PC-9 (cell line): ENCODE results near the gene NDUFA9. TPM values are rescaled to one million over a fixed set of nuclear protein-coding genes. Genes with fewer than 3 reads are reported as not detected.

ENCODE experiments used
- BruUV-seq: library from RNA; stranded (reverse); fragments of 400-500 nt; replicated peaks from 2 replicates; lab custom pipeline; 2021; lab: Mats Ljungman, UMichigan
- CTCF ChIA-PET: fragments of 300-600 bp; sonication (Branson Sonifier 250); formaldehyde crosslinking; loops from one replicate; lab custom pipeline; 2022; ENCODE audit warnings: antibody characterized with exemption; lab: Charles Lee
- POLR2A ChIA-PET: fragments of 300-600 bp; sonication (Branson Sonifier 250); formaldehyde crosslinking; loops from one replicate; lab custom pipeline; 2022; ENCODE audit warnings: antibody characterized with exemption; ENCODE audit not compliant: unreplicated experiment; lab: Charles Lee
- DNase-seq, 2 experiments: peaks; one replicate each; pipeline versions ENCODE4 v3.0.0 to v3.0.0-alpha.2; 2015 to 2022; ENCODE audit warnings: mixed read lengths in 1 of 2
- H2AFZ ChIP-seq: fragments of 200-600 bp; sonication (generic); 2 replicates; pipeline ENCODE4 v1.8.1; 2017; ENCODE audit warnings: antibody characterized with exemption
- H3F3A ChIP-seq: fragments of 200-600 bp; sonication (generic); 2 replicates; pipeline ENCODE4 v1.8.1; 2017; ENCODE audit warnings: antibody characterized with exemption, mild to moderate bottlenecking, low read depth; ENCODE audit not compliant: insufficient read depth
- H3K27ac ChIP-seq: fragments of 200-600 bp; sonication (generic); 2 replicates; pipeline ENCODE4 v1.6.1; 2016; ENCODE audit warnings: mixed run types
- H3K27me3 ChIP-seq: fragments of 200-600 bp; sonication (generic); 2 replicates; pipeline ENCODE4 v1.6.1; 2016; ENCODE audit warnings: low read depth, mixed run types; ENCODE audit not compliant: insufficient read depth
- H3K36me3 ChIP-seq: fragments of 200-600 bp; sonication (generic); 2 replicates; pipeline ENCODE4 v1.6.1; 2016; ENCODE audit warnings: low read depth, mixed run types
- H3K4me1 ChIP-seq: fragments of 200-600 bp; sonication (generic); replicated peaks from 2 replicates; pipeline ENCODE4 v1.6.1; 2016; ENCODE audit warnings: mixed run types; ENCODE audit not compliant: insufficient read depth
- H3K4me2 ChIP-seq: fragments of 200-600 bp; sonication (generic); 2 replicates; pipeline ENCODE4 v1.6.1; 2017; ENCODE audit warnings: mixed run types
- H3K4me3 ChIP-seq: fragments of 200-600 bp; sonication (generic); 2 replicates; pipeline ENCODE4 v1.6.1; 2016; ENCODE audit warnings: mixed run types
- H3K79me2 ChIP-seq: fragments of 200-600 bp; sonication (generic); 2 replicates; pipeline ENCODE4 v1.6.1; 2017; ENCODE audit warnings: low read depth, mixed run types
- H3K9me2 ChIP-seq: fragments of 200-600 bp; sonication (generic); 2 replicates; pipeline ENCODE4 v1.8.1; 2017; ENCODE audit warnings: mild to moderate bottlenecking; ENCODE audit not compliant: insufficient read depth
- H3K9me3 ChIP-seq: fragments of 200-600 bp; sonication (generic); 2 replicates; pipeline ENCODE4 v1.8.1; 2016; ENCODE audit warnings: low read depth; ENCODE audit not compliant: insufficient read depth
- H4K20me1 ChIP-seq: fragments of 200-600 bp; sonication (generic); 2 replicates; pipeline ENCODE4 v1.8.1; 2017; ENCODE audit not compliant: insufficient read depth
- EZH2 ChIP-seq: fragments of 200-600 bp; sonication (generic); IDR thresholded peaks from 2 replicates; pipeline ENCODE4 v1.8.0; 2017; ENCODE audit warnings: antibody characterized with exemption, low read depth
- intact Hi-C: fragments of 100-400 bp; cut with micrococcal nuclease; formaldehyde crosslinking; loops from one replicate; pipeline ENCODE4 v1.10.0; 2022; ENCODE audit not compliant: unreplicated experiment
- total RNA-seq: library from RNA; stranded (reverse); gene quantifications from 2 replicates; pipeline ENCODE4 v1.2.3, GENCODE V29; 2021
- TF ChIP-seq, protein P1 (sequence below): fragments of 200-600 bp; sonication (generic); conservative IDR thresholded peaks from 2 replicates; pipeline ENCODE4 v1.6.1; 2017; ENCODE audit warnings: mixed run types, antibody characterized with exemption, mild to moderate bottlenecking, moderate library complexity

Gene NDUFA9
- total RNA-seq, 1 experiment from 2014 or later, result 192 TPM

DNA sequence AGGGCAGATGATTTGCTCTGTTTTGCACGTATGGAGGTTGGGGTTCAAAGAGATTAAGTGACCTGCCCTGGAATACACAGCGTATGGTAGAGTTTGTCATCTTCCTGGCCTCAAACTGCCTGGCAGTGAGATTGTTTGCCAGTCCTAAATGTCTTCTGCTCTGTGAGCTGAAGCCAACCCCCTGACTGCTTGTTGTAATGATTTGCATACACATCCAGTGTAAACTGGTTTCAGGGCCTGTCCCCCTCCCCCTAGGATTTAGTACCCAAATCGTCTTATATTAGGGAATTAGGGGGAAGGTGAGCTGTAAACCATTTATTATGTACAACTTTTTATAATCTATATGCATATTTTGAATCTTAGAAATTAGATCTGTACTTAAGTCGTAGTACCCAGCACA, 38.4 kb upstream of the NDUFA9 start:
- intact Hi-C loops, result no loop called here
- Histone ChIP-seq H3K4me3 (no peak overlapping the region), H2AFZ (no peak overlapping the region), H3K4me1 (peaks cover 7% of the 10 kb centered on the region; the same call in 1 of the 2 replicates), H3K9me3 (no peaks in the 10 kb centered on the region), H3K27ac (no peak overlapping the region), H3K4me2 (no peak overlapping the region), H4K20me1 (no peaks in the 10 kb centered on the region), H3K27me3 (no peaks in the 10 kb centered on the region), H3F3A (no peaks in the 10 kb centered on the region), H3K9me2 (no peaks in the 10 kb centered on the region), H3K79me2 (no peaks in the 10 kb centered on the region), H3K36me3 (no peaks in the 10 kb centered on the region)
- POLR2A ChIA-PET, result no interaction called here
- BruUV-seq, result no TSS peak
- TF ChIP-seq, protein P1, sequence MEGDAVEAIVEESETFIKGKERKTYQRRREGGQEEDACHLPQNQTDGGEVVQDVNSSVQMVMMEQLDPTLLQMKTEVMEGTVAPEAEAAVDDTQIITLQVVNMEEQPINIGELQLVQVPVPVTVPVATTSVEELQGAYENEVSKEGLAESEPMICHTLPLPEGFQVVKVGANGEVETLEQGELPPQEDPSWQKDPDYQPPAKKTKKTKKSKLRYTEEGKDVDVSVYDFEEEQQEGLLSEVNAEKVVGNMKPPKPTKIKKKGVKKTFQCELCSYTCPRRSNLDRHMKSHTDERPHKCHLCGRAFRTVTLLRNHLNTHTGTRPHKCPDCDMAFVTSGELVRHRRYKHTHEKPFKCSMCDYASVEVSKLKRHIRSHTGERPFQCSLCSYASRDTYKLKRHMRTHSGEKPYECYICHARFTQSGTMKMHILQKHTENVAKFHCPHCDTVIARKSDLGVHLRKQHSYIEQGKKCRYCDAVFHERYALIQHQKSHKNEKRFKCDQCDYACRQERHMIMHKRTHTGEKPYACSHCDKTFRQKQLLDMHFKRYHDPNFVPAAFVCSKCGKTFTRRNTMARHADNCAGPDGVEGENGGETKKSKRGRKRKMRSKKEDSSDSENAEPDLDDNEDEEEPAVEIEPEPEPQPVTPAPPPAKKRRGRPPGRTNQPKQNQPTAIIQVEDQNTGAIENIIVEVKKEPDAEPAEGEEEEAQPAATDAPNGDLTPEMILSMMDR, result no peak
- no peak for TF ChIP-seq EZH2
- CTCF ChIA-PET, result no interaction called here
- no peak for DNase-seq

DNA sequence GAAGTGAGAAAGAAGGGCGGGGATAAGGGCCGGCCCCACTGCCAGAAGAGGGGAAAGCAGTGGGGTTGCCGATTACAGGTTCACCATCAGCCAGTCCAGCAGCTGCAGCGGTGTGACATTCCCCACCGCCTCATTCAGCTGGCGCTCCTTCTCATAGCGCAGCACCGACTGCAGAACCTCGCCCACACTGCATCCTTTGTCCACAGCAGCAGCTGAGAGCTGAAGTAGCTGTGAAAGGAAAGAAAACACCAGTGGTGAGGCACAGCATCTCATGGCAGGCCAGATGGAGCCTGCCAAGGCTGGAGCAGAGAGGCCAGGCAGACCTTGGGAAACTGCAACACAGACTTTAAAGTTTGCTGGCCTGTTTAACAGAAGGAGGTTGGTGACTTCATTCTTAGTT, 33.2 kb upstream of the NDUFA9 start:
- TF ChIP-seq, protein P1, result no peak
- no peak for TF ChIP-seq EZH2
- Histone ChIP-seq H3K4me3 (no peak overlapping the region), H4K20me1 (no peaks in the 10 kb centered on the region), H3K9me2 (no peaks in the 10 kb centered on the region; the same call in 1 of the 2 replicates), H3K27me3 (no peaks in the 10 kb centered on the region), H3K9me3 (no peaks in the 10 kb centered on the region), H3K79me2 (no peaks in the 10 kb centered on the region), H3K27ac (no peak overlapping the region), H3K4me1 (no peaks in the 10 kb centered on the region), H3K4me2 (no peak overlapping the region), H3F3A (no peaks in the 10 kb centered on the region), H2AFZ (no peak overlapping the region), H3K36me3 (no peaks in the 10 kb centered on the region)
- intact Hi-C loops, result no loop called here
- no peak for DNase-seq
- BruUV-seq, result no TSS peak
- POLR2A ChIA-PET, result no interaction called here
- CTCF ChIA-PET, result no interaction called here

DNA sequence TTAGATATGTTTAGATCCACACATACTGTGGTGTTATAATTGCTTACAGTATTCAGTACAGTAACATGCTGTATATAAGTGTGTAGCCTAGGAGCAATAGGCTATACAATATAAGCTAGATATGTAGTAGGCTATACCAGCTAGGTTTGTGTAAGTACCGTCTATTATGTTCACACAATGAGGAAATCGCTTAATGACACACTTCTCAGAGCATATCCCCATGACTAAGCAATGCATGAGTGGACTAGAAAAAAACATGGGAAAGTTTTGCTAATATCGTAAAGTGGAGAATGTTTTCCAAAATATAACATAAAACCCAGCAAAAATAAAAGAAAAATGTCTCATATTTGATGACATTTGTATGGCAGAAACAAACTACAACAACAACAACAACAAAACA, 27.4 kb upstream of the NDUFA9 start:
- Histone ChIP-seq H3K9me3 (no peaks in the 10 kb centered on the region), H2AFZ (no peak overlapping the region), H3K4me3 (no peak overlapping the region), H3K79me2 (no peaks in the 10 kb centered on the region), H3K27me3 (peaks cover 30% of the 10 kb centered on the region), H3K27ac (no peak overlapping the region), H3F3A (no peaks in the 10 kb centered on the region), H3K4me1 (no peaks in the 10 kb centered on the region), H4K20me1 (no peaks in the 10 kb centered on the region), H3K4me2 (no peak overlapping the region), H3K9me2 (no peaks in the 10 kb centered on the region; the same call in 1 of the 2 replicates), H3K36me3 (no peaks in the 10 kb centered on the region)
- POLR2A ChIA-PET, result no interaction called here
- CTCF ChIA-PET, result no interaction called here
- no peak for TF ChIP-seq EZH2
- TF ChIP-seq, protein P1, result no peak
- no TSS peak for BruUV-seq
- intact Hi-C loops, result no loop called here
- DNase-seq, result no peak
